Measurements from ENCODE around the gene SAT2. TPM values are rescaled to one million over a fixed set of nuclear protein-coding genes. Genes with fewer than 3 reads are reported as not detected.

Gene SAT2
- total RNA-seq, 1 donor from 2014 or later = 34.6 TPM

DNA sequence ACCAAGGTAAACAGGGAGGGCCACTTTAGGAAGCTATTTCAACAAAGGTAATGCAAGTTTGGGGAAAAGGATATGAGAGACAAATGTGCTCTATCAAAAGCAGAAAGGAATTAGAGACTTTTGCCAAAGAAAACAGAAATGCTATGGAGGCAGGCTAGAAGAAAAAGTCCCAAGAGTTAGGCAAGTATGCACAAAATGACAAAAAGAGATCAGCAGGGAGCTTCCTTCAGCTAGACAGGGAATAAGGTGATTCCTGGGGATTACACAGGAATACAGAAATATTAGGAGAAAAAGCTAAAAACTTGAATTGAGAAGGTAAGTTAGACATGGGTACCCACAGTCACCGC is 15.4 kb downstream of the SAT2 start:
- peak overlapping the region; percentile 71 for H3K4me3 ChIP-seq
- H3K9ac ChIP-seq = no peak overlapping the region
- DNase-seq (ENCODE audit: low spot score) = no peak
- Mint-ChIP-seq H3K4me3 (peak overlapping the region; percentile 34), H3K9me3 (no peaks in the 10 kb centered on the region), H3K4me1 (peaks cover 32% of the 10 kb centered on the region), H3K27me3 (ENCODE audit: insufficient read depth, low read depth) (peaks cover 6% of the 10 kb centered on the region), H3K36me3 (peaks cover 21% of the 10 kb centered on the region), H3K27ac (no peak overlapping the region)
- peaks cover 70% of the 10 kb centered on the region for H3K79me2 ChIP-seq (ENCODE audit: low read depth)
- H3K27me3 ChIP-seq = no peaks in the 10 kb centered on the region
- peaks cover 17% of the 10 kb centered on the region for H3F3A ChIP-seq (ENCODE audit: low read depth)
- no peak for TF ChIP-seq EZH2 (IDR thresholded peaks at IDR 0.05)
- TF ChIP-seq, protein P1, sequence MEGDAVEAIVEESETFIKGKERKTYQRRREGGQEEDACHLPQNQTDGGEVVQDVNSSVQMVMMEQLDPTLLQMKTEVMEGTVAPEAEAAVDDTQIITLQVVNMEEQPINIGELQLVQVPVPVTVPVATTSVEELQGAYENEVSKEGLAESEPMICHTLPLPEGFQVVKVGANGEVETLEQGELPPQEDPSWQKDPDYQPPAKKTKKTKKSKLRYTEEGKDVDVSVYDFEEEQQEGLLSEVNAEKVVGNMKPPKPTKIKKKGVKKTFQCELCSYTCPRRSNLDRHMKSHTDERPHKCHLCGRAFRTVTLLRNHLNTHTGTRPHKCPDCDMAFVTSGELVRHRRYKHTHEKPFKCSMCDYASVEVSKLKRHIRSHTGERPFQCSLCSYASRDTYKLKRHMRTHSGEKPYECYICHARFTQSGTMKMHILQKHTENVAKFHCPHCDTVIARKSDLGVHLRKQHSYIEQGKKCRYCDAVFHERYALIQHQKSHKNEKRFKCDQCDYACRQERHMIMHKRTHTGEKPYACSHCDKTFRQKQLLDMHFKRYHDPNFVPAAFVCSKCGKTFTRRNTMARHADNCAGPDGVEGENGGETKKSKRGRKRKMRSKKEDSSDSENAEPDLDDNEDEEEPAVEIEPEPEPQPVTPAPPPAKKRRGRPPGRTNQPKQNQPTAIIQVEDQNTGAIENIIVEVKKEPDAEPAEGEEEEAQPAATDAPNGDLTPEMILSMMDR (IDR thresholded peaks at IDR 0.05) = no peak
- no peak for TF ChIP-seq EZH2phosphoT487 (IDR thresholded peaks at IDR 0.05)
- H3K27ac ChIP-seq = no peak overlapping the region
- H2AFZ ChIP-seq (replicated peaks) = no peak overlapping the region
- H4K20me1 ChIP-seq (ENCODE audit: low read depth) = peaks cover 63% of the 10 kb centered on the region
- H3K36me3 ChIP-seq = no peaks in the 10 kb centered on the region
- peaks cover 16% of the 10 kb centered on the region for H3K4me1 ChIP-seq
- H3K4me2 ChIP-seq = peak overlapping the region; percentile 52
- H3K9me3 ChIP-seq (ENCODE audit: low read depth) = no peaks in the 10 kb centered on the region

DNA sequence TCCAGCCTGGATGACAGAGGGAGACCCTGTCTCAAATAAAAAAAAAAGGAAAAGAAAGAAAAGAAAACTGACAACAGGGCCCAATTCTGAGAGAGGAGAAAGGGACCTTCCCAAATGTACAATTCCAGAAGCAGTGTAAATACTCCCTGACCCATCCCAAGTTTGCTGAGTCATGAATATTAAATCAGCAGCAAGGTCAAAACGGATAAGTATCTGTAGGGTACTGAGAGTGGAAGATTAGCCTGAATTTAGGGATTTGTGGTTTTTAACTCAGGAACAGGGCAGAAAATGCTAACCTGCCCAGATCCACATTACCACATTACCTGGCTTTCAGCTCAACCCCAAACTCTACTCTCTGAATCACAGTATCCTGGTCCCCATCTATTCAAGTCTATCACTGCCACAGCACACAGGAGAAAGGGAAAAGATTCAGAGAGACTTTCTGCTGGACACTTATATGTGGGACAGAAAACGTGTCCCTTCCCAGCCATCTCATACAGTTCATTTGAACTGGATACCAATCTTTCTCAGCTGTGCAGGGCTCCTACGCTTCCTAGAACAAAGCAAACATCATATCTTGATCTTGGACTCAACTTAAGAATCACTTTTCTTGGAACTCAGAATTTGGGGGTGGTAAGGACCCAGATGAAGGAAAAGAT is 15.9 kb downstream of the SAT2 start:
- no peak overlapping the region for H3K27ac Mint-ChIP-seq
- H3K27me3 Mint-ChIP-seq (ENCODE audit: insufficient read depth, low read depth) = peaks cover 6% of the 10 kb centered on the region
- no peak overlapping the region for H3K9ac ChIP-seq

DNA sequence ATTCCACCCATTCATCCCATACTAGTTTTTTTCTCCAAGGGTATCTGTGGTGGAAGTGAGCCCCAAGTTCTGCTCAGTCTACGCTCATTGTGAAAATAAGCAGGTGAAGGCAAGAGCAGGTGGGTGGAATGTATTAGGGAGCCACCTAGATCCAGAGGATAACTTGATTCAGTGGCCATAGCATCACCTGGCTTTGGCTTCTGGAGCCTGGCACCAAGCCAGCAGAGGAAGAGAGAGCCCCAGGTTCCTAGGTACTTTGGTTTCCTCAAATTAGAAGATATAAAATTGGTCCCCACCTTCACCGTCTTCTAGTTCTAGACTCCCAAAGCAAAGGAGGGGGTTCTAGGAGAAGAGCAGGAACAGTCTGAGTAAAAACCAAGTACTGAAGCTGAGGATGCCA is 17.0 kb downstream of the SAT2 start:
- H3K4me1 ChIP-seq = peaks cover 16% of the 10 kb centered on the region
- Mint-ChIP-seq H3K27me3 (ENCODE audit: insufficient read depth, low read depth) (peaks cover 4% of the 10 kb centered on the region), H3K9me3 (no peaks in the 10 kb centered on the region), H3K4me3 (no peak overlapping the region), H3K36me3 (peaks cover 29% of the 10 kb centered on the region), H3K4me1 (peaks cover 34% of the 10 kb centered on the region), H3K27ac (no peak overlapping the region)
- H3K27ac ChIP-seq = no peak overlapping the region
- H4K20me1 ChIP-seq (ENCODE audit: low read depth) = peaks cover 79% of the 10 kb centered on the region
- H3K4me2 ChIP-seq = no peak overlapping the region
- H2AFZ ChIP-seq (replicated peaks) = no peak overlapping the region
- TF ChIP-seq, protein P1 (IDR thresholded peaks at IDR 0.05) = no peak
- no peak for TF ChIP-seq EZH2 (IDR thresholded peaks at IDR 0.05)
- no peak for TF ChIP-seq EZH2phosphoT487 (IDR thresholded peaks at IDR 0.05)
- no peaks in the 10 kb centered on the region for H3K27me3 ChIP-seq
- peaks cover 6% of the 10 kb centered on the region for H3K36me3 ChIP-seq
- no peak overlapping the region for H3K4me3 ChIP-seq
- DNase-seq (ENCODE audit: low spot score) = no peak
- peaks cover 12% of the 10 kb centered on the region for H3F3A ChIP-seq (ENCODE audit: low read depth)
- no peaks in the 10 kb centered on the region for H3K9me3 ChIP-seq (ENCODE audit: low read depth)
- H3K79me2 ChIP-seq (ENCODE audit: low read depth) = peaks cover 86% of the 10 kb centered on the region
- no peak overlapping the region for H3K9ac ChIP-seq

More for the DNA sequence above, 15.9 kb downstream of the SAT2 start:
- H3K9me3 Mint-ChIP-seq = no peaks in the 10 kb centered on the region
- no peaks in the 10 kb centered on the region for H3K36me3 ChIP-seq
- peak overlapping the region; percentile 52 for H3K4me2 ChIP-seq
- H3K4me1 ChIP-seq = peaks cover 16% of the 10 kb centered on the region
- H3K4me1 Mint-ChIP-seq = peaks cover 32% of the 10 kb centered on the region
- peak overlapping the region; percentile 71 for H3K4me3 ChIP-seq
- H3K27ac ChIP-seq = no peak overlapping the region
- H3K79me2 ChIP-seq (ENCODE audit: low read depth) = peaks cover 75% of the 10 kb centered on the region
- H3K27me3 ChIP-seq = no peaks in the 10 kb centered on the region
- H3F3A ChIP-seq (ENCODE audit: low read depth) = peaks cover 17% of the 10 kb centered on the region
- H3K4me3 Mint-ChIP-seq = peak overlapping the region; percentile 34
- peaks cover 68% of the 10 kb centered on the region for H4K20me1 ChIP-seq (ENCODE audit: low read depth)
- no peak overlapping the region for H2AFZ ChIP-seq (replicated peaks)
- no peak for DNase-seq (ENCODE audit: low spot score)
- TF ChIP-seq, protein P1 (IDR thresholded peaks at IDR 0.05) = no peak
- no peak for TF ChIP-seq EZH2 (IDR thresholded peaks at IDR 0.05)
- H3K9me3 ChIP-seq (ENCODE audit: low read depth) = no peaks in the 10 kb centered on the region
- H3K36me3 Mint-ChIP-seq = peaks cover 21% of the 10 kb centered on the region

All from neural progenitor cell (in vitro differentiated cells).